Lung (tissue), 12 donors: ENCODE results near the gene SLC26A11. TPM values are rescaled to one million over a fixed set of nuclear protein-coding genes. Genes with fewer than 3 reads are reported as not detected.

Source experiments
- ATAC-seq: fragments of 200-7000 bp; cut with Tn5 transposase; one replicate; pipeline ENCODE4 v1.9.1; 2020; ENCODE audit warnings: moderate number of reproducible peaks; ENCODE audit not compliant: insufficient read depth, low FRiP score
- DNase-seq, 3 donors: peaks; one replicate each; pipeline ENCODE4 v3.0.0-alpha.2; 2013 to 2017
- H3K27ac ChIP-seq, 2 donors: one replicate each; pipeline ENCODE4 v1.5.1; 2013; ENCODE audit warnings: mild to moderate bottlenecking in 2 of 2, moderate library complexity in 2 of 2, control low read depth in 1 of 2, inconsistent platforms in 1 of 2, low read depth in 1 of 2, low read length in 1 of 2
- H3K27me3 ChIP-seq, 3 donors: one replicate each; pipeline ENCODE4 v1.5.1; 2013; ENCODE audit warnings: low read length in 2 of 3; ENCODE audit not compliant: control insufficient read depth in 3 of 3, insufficient read depth in 3 of 3
- H3K36me3 ChIP-seq, 4 donors: one replicate each; pipeline ENCODE4 v1.5.1; 2013; ENCODE audit warnings: low read length in 4 of 4, mild to moderate bottlenecking in 1 of 4, moderate library complexity in 1 of 4; ENCODE audit not compliant: control insufficient read depth in 4 of 4, insufficient read depth in 4 of 4
- H3K4me1 ChIP-seq, 5 donors: one replicate each; pipeline ENCODE4 v1.5.1; 2013; ENCODE audit warnings: low read length in 5 of 5, mild to moderate bottlenecking in 2 of 5, moderate library complexity in 1 of 5; ENCODE audit not compliant: control insufficient read depth in 5 of 5, insufficient read depth in 5 of 5
- H3K4me3 ChIP-seq: one replicate; pipeline ENCODE4 v1.5.1; 2013; ENCODE audit warnings: mild to moderate bottlenecking, control low read depth, moderate library complexity
- H3K9ac ChIP-seq, 2 donors: one replicate each; pipeline ENCODE4 v1.5.1; 2013; ENCODE audit warnings: low read length in 2 of 2, control low read depth in 1 of 2; ENCODE audit not compliant: insufficient read depth in 1 of 2
- H3K9me3 ChIP-seq, 4 donors: one replicate each; pipeline ENCODE4 v1.5.1; 2013; ENCODE audit warnings: low read length in 3 of 4, mild to moderate bottlenecking in 1 of 4, moderate library complexity in 1 of 4; ENCODE audit not compliant: control insufficient read depth in 4 of 4, insufficient read depth in 3 of 4
- WGBS, 2 donors: extraction: QIAGEN DNeasy Blood & Tissue Kit; methylation state at CpG; one replicate each; pipeline ENCODE4 v1.1.7; 2013; 5-methylcytosine and 5-hydroxymethylcytosine counted together
- polyA plus RNA-seq, 2 donors: library from polyadenylated mRNA; stranded (reverse); fragments of 200-250 nt; gene quantifications; one replicate each; pipeline ENCODE4 v1.2.1, GENCODE V29; 2013
- total RNA-seq, 2 donors: library from RNA; depleted of rRNA in 1 of 2; stranded (reverse); fragments of >200 nt in 1 of 2; gene quantifications; one replicate each; pipeline ENCODE4 v1.2.1, GENCODE V29; 2014 to 2021
- TF ChIP-seq, protein P1 (sequence below): IDR thresholded peaks from 2 replicates; pipeline ENCODE4 v1.5.1; 2012; ENCODE audit warnings: mild to moderate bottlenecking; ENCODE audit errors: control extremely low read depth, extremely low read depth
- donor health status: control.
- donor health status: control.
- donor health status: Bipolar disorder and iron deficiency.
- donor health status: healthy.
- donor health status: DM: yes; HTN: yes; CAD: no.

SLC26A11 gene
- total and polyA plus RNA-seq, 4 donors = 25.0 to 37.0 (median 31.0) TPM

DNA sequence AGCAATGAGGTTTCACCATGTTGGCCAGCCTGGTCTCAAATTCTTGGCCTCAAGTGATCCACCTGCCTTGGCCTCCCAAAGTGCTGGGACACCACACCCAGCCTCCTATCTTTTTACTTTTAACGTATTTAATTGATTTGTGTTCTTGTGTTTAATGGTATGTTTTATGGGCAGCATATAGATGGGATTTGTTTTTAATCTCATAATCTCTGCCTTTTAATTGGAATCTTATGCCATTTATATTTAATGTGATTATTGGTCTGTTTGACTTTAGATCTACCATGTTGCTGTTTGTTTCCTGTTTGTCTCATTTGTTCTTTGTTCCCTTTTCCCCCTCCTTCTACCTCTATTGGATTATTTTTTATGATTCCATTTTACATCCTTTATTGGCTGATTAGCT, 12.2 kb downstream of the SLC26A11 start:
- 95 to 100% methylated on average over 1 of the region's 1 CpG for WGBS, 2 donors

DNA sequence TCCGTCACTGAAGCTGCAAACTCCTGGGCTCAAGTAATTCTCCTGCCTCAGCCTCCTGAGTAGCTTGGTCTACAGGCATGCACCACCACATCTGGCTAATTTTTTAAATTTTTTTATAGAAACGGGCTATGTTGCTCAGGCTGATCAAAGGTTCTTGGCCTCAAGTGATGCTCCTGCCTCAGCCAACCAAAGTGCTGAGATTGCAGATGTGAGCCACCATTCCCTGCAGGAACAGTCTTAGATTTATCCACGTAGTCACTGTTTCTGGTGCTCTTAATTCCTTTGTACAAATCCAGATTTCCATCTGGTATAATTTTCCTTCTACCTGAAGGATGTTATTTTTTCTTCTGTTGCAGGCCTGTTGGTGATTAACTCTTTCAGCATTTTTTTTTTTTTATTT, 13.0 kb downstream of the SLC26A11 start:
- H3K36me3 ChIP-seq = peaks cover 2 to 25% (median 20%) of the 10 kb centered on the region in 4 donors
- TF ChIP-seq, protein P1, sequence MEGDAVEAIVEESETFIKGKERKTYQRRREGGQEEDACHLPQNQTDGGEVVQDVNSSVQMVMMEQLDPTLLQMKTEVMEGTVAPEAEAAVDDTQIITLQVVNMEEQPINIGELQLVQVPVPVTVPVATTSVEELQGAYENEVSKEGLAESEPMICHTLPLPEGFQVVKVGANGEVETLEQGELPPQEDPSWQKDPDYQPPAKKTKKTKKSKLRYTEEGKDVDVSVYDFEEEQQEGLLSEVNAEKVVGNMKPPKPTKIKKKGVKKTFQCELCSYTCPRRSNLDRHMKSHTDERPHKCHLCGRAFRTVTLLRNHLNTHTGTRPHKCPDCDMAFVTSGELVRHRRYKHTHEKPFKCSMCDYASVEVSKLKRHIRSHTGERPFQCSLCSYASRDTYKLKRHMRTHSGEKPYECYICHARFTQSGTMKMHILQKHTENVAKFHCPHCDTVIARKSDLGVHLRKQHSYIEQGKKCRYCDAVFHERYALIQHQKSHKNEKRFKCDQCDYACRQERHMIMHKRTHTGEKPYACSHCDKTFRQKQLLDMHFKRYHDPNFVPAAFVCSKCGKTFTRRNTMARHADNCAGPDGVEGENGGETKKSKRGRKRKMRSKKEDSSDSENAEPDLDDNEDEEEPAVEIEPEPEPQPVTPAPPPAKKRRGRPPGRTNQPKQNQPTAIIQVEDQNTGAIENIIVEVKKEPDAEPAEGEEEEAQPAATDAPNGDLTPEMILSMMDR = no peak
- peaks cover 0 to 10% (median under 1%) of the 10 kb centered on the region in 4 donors for H3K9me3 ChIP-seq
- no peak overlapping the region for H3K9ac ChIP-seq
- ATAC-seq (no peak), DNase-seq (no peak)
- H3K4me3 ChIP-seq = no peak overlapping the region
- WGBS, 2 donors = 94 to 98% methylated on average over 3 of the region's 3 CpGs
- no peaks in the 10 kb centered on the region for H3K27me3 ChIP-seq
- no peak overlapping the region for H3K27ac ChIP-seq
- H3K4me1 ChIP-seq = no peaks in the 10 kb centered on the region

More for the DNA sequence above, 12.2 kb downstream of the SLC26A11 start:
- Histone ChIP-seq H3K4me1 (no peaks in the 10 kb centered on the region), H3K9me3 (peaks cover 0 to 10% (median under 1%) of the 10 kb centered on the region in 4 donors), H3K9ac (no peak overlapping the region), H3K4me3 (no peak overlapping the region), H3K36me3 (peaks cover 2 to 29% (median 19%) of the 10 kb centered on the region in 4 donors), H3K27me3 (no peaks in the 10 kb centered on the region), H3K27ac (no peak overlapping the region)
- ATAC-seq = no peak
- DNase-seq = no peak
- TF ChIP-seq, protein P1 = no peak

DNA sequence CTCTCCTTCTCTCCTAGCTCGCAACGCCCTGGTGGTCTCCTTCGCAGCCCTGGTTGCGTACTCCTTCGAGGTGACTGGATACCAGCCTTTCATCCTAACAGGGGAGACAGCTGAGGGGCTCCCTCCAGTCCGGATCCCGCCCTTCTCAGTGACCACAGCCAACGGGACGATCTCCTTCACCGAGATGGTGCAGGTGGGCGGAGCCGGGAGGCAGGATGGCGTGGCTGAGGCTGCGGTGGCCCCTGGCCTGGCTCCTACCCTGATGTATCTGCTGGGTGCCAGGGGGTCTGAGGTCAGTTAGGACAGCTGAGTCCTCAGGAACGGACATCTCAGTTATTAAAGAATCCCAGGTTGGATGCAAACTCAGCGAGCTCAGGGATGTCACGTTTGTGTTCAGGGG, 16.7 kb downstream of the SLC26A11 start:
- no peak overlapping the region for H3K27ac ChIP-seq
- H3K9me3 ChIP-seq = peaks cover 0 to 10% (median under 1%) of the 10 kb centered on the region in 4 donors
- no peaks in the 10 kb centered on the region for H3K27me3 ChIP-seq
- no peak for ATAC-seq
- peaks cover 2 to 22% (median 17%) of the 10 kb centered on the region in 4 donors for H3K36me3 ChIP-seq
- WGBS, 2 donors = 89 to 91% methylated on average over 17 of the region's 17 CpGs
- H3K4me1 ChIP-seq = no peaks in the 10 kb centered on the region
- H3K4me3 ChIP-seq = no peak overlapping the region
- H3K9ac ChIP-seq = no peak overlapping the region
- DNase-seq = no peak
- TF ChIP-seq, protein P1 = no peak

DNA sequence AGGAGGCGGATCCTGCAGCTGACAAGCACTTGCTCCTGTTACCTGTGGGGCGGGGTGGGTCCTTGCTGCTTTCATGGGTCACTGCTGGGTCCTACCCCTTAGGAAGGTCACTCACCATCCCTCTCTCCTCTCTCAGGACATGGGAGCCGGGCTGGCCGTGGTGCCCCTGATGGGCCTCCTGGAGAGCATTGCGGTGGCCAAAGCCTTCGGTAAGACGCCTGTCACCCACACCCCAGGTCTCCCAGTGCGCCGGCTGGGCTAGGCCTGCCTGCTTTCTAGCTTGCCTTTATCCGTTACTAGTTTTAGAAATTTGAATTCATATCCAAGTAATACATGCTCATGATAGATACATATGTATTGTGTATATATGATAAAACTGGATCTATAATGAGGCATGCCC, 17.2 kb downstream of the SLC26A11 start:
- Histone ChIP-seq H3K9ac (no peak overlapping the region), H3K4me1 (no peaks in the 10 kb centered on the region), H3K27ac (no peak overlapping the region), H3K9me3 (peaks cover 0 to 8% (median under 1%) of the 10 kb centered on the region in 4 donors), H3K36me3 (peaks cover 2 to 26% (median 16%) of the 10 kb centered on the region in 4 donors), H3K4me3 (no peak overlapping the region), H3K27me3 (no peaks in the 10 kb centered on the region)
- TF ChIP-seq, protein P1 = no peak
- WGBS, 2 donors = 96% methylated on average over 10 of the region's 10 CpGs
- no peak for ATAC-seq
- DNase-seq = no peak
